Stimulated activated CD4-positive, alpha-beta T cell treated with anti-CD3 and anti-CD28 coated beads, Interleukin-4, amount 100 ng/mL, for 24 hours (primary cell): Measurements from ENCODE around the gene PPM1L.

Experiments used
- DNase-seq: peaks from one replicate; pipeline ENCODE4 v3.0.0-alpha.2; 2020

Gene PPM1L

DNA sequence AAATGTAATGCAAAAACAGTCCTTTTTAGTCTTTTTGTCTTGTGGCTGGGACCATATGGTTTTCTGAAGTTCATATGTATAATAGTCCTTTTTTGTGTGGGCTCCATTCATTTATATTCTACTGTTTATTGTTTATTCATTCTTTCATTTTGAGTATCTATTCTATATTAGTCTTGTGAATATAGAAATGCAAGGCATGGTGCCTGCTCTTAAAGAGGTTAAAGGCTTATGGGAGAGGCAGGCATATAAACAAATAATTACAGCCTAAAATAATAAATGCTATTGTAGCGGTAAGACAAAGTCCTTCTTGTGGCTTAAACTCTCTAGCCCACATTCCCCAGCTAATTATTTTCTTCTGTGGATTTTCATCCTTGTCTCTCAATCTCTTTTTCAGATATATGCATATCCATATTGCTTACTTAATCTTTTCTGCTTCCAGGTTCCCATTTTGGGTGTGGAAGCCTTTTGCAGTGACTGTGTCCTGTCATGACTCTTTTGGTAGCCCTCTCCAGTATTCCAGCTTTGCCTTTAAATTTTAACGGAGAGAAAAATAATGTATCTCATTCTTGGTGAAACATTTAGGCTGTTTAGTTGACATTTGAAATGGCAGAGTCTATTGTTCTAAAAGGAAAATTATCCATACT lies 101.6 kb downstream of the PPM1L start:
- DNase-seq = no peak

DNA sequence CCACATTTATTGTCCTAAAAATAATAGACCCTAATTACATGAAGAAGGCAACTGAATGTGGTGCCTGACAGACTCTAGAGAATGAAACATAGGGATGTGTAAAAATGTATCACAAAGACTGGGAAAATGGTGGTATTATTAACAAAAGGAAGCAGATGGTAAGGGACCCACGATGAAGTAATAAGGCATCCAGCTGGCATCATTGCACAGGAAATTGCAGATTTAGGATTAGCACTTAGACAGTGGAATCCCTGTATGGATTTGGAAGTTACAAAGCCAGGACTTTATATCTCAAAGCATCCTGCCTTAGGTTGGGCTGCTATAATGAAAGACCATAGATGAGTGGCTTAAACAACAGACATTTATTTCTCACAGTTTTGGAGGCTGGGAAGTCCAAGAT lies 104.3 kb downstream of the PPM1L start:
- DNase-seq = no peak

DNA sequence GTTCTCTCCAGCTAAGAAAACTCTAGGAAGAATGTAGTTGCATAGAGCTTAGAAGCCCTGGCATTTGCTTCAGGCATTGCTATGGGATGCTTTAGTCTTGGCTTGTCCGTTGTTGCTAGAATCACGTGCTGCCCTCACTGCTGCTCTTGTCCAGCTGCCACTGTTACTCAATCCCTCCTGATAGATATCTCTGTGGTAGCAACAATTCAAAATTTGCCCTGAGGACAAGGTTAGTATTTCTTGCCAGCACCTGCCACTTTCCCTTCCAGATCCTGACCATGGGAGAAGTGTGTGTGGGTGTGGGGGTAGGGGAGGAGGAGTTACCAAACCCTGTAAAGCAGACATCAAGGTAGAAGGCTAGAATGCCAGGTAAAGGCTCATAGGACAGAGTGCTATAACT lies 113.8 kb downstream of the PPM1L start:
- no peak for DNase-seq

DNA sequence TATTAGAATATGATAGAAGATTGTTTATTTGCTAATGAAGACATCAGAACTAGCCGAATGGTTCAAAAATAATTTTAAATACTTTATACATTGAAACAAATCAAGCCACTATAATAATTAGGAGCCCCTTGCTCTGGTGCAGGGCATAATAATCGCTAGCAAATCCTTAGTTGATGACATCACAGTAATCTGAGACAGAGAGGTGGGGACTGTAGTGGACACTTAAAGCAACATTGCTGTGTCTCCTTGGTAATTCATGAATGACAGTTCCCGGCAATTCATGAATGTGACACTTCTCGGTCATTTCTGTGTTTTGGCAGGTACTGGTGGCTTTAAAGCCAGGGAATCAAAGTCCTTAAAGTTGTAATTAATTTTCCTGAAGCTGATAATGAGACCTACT lies 114.3 kb downstream of the PPM1L start:
- DNase-seq = no peak

DNA sequence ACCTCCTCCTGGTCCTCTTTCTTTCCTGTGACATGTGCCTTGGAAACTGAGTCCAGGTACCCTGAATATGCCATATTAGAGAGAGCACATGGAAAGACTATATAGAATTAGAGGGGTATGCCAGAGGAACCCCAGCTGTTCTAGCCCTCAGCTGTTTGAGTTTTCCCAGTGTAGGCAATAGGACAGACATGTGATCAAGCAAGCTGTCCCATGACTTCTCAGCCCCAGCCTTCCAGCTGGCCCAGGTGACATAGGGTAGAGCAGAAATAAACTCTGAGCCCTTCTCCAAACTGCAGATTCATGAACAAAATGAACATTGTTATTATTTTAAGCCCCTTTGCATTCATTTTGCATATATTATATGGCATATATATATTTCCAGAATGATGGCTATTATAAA lies 118.7 kb downstream of the PPM1L start:
- no peak for DNase-seq

DNA sequence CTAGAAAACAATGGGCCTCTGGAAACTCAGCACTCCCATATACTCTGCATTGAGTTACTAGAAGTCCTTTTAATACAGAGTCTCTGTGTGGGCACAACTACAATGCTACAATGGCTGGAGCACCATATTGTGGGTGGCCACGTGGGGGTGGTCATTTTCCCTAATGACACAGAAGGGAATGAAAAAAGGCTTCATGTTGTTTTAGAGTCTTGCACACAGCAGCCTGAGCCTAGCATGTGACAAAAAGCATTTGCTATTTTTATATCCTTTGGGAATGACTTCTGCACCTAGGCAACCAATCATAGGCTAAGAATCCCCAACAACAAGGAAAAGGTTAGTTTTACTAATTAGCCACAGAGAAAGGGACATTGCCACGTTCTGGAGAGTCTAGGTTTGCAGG lies 120.6 kb downstream of the PPM1L start:
- no peak for DNase-seq

DNA sequence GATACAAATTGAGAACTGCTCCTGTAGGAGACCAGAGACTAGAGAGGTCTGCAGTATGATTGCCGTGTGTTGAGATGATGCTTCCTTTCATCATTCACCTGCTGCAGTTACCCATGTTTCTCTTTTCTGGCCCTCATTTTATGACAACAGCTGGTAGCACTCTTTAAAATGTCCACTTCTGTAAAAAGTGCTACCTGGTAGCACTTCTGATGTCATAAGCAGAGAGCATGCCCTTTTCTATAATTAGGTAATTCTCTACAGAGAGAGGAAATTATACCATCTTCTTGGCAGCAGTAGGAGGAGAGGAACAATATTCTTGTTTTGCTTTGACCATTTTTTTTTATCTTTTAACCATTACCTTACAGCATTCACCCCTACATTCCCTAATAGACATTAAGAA lies 123.8 kb downstream of the PPM1L start:
- no peak for DNase-seq

DNA sequence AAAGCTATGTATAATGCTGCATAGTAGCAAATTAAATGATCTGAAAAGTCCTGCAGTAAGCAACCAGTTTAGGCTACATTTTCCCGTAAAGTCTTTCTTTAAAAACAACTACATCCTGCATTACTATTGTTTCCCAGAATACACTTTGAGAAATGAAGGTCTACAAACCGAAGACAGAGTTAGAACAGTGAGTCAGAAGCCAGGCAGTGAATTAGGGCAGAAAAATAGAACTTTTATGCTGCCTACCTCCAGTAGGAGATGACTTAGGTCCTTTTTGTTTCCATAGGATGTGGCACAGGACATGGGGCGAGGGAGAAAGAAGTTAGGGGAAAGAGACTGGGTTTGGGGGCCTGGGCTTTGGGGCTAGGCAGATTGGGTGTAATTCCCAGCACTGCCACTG lies 127.3 kb downstream of the PPM1L start:
- DNase-seq = no peak

DNA sequence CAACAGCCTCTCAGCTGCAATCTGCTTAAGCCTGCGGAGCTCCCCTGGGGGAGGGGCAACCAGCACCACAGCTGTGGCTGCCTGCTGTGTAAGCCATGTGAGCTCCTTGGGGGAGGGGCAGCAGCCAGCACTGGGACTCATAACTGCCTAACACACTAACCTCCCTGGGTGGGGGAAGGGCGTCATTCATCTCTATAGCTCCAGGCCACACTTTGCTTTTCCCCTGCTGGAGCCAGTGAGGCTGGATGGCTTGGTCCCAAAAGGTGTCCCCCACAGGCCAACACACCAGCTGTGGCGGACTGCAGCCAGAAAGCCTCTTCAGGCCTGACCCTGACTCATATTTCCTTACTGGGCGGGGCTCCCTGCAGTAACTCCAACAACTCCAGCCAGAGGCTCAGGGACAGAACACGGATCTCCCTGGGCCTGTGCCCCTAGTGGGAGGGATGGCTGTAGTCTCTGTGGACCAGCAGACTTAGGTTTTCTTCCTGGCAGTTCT lies 129.8 kb downstream of the PPM1L start:
- no peak for DNase-seq

DNA sequence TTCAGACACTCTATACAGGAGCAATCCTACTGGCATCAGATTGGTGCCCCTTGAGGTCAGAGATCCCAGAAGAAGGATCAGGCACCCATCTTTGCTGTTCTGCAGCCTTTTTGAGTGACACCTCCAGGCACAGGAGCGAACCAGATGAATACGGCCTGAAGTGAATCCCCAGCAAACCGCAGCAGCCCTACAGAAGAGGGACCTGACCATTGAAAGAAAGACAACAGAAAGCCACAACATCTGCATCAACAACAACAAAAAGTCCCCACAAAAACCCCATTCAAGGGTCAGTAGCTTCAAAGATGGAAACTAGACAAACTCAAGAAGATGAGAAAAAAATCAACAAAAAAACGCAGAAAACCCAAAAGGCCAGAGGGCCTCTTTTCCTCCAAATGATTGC lies 130.4 kb downstream of the PPM1L start:
- no peak for DNase-seq

DNA sequence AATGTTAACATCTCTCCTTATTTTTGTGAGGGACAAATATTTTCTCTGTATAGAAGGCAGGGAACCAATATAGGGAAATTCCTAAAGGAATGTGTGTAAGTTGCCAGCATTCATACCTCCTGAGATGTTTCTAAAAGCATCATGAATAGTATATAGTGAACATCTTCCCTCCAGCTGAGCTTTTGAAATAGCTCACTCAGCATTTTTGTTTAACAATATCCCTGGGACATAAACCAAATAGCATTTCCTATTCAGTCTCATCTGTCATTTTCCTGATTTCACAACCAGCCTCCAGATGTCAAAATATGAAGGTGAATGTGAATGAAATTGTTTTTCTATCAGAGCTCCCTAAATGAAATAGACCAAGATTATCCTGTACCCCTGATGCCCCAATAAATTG lies 137.2 kb downstream of the PPM1L start:
- no peak for DNase-seq

DNA sequence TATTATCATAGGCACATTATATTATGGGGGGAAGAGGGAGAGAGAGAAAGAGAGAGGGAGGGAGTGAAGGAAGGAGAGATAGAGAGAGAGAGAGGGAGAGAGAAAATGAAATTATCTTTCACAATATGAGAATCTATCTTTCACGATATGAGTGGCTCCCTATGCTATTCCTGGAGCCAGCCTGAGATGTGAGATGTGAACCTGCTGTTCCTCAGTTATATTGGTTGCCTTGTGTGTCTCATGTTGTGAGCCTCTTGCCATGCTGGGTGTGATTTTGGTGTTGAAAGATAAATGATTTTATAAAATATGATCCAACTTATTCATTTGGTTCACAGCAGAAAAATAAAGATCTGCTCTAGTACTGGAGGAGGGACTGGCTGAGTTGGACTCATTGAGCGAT lies 148.7 kb downstream of the PPM1L start:
- DNase-seq = no peak

DNA sequence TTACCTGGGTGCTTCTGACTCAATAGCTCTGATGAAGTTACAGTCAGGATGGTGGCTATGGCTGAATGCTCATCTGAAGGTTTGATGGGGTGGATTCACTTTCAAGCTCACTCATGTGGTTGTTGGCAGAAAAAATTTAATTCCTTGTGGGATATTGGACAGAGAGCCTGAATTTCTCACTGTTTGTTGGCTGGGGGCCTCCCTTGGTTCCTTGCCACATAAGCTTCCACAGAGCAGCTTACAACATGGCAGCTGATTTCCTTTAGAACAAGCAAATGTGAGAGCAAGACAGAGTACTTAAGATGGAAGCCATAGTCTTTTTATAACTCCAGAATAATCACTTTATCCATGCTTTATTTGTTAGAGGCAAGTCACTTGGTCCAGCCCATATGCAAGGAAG lies 150.6 kb downstream of the PPM1L start:
- no peak for DNase-seq

DNA sequence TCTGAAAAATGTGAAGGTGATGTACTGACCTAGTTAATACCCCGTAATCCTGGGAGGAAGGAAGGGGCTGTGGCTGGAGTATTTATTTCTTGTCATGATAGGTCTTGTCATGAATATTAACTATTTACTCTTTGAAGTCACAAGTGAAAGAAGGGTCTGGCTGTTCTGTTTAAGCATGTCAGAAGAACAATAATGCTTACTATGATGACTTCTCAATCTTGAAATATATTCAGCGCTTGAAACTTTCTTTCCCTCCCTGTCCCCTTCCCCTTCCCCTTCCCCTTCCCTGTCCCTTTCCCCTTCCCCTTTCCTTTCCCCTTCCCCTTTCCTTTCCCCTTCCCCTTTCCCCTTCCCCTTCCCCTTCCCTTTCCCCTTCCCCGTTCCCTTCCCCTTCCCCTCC lies 153.9 kb downstream of the PPM1L start:
- DNase-seq = no peak

DNA sequence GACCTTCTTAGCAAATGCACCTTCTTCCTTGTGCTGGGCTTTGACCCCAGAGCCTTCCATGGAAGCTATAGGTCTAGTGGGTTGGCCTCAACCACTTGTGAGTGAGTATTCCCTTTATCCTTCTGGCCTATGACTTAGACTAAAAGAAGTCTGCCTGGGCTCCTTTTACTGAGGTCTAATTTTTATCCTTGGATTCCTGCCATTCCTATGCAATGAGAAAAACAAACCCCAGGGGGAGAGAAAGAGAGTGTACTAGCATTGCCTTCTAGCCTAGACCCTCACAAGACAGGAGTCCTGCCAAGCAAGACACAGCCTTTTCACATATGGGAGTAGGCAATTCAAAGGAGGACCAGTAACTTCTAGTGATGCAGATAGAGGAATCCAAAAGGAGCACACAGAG lies 155.4 kb downstream of the PPM1L start:
- DNase-seq = no peak

DNA sequence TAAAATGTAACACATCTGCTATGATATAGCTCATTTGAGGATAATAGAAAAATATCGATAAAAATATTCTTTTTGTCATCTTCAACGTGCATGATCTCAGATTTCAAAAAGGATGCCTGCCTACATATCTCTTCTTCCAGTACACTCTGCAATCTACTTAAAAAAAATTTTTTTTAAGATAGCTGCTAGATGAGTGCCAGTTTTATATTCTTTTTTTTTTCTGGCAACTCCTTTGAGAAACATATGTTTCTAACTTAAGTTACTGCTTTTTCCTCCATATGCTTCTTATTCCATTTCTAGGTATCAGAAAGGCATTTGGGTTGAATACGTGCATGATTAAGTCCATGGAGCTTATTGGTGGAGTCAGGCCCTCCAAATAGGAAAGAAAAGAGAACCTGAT lies 160.4 kb downstream of the PPM1L start:
- DNase-seq = no peak

DNA sequence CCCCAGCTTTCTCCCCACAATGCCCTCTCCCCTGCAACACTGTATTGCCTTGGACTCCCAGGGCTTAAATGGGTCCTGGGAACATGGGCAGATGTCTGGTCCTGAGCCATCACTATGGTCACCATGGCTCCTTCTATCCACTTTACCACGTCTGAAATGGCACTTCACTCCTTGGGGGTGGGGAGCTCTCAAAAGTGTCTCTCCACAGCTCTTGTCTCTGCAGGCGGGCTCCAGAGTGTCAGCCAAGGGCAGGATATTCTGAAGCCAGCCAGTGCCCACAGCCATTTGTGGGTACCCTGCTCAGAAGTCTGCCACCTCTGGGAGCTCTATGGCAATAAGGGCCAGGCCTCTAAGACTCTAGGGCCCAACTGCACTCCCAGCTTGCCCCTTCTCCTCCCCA lies 163.9 kb downstream of the PPM1L start:
- DNase-seq = no peak

DNA sequence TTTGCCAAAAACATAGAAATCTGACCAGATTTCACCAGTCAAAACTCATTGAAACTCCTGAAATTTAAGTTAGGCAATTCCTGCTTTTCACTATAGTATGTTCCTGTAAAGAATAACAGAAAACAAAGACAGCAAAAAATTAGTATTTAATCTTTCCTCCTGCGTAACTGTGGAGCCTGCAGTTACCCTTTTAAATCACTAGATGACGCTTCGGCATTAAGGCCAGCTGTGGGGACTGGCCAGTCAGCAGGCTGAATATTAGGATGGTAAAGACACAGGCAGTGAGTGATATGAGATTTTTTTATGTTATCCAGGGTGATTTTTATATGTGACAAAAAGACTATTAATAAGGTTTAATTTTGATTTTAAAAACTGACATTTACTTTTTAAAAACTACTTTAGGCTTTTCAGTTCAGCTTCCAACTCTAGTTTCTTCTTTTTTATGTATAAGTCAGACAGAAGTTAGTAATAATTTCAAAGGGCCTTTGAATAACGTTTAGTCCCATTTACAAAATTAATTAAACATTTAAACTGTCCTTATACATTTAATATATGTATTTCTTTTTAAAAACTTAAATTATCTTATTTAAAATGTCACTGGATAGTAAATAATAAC lies 165.1 kb downstream of the PPM1L start:
- DNase-seq = no peak

DNA sequence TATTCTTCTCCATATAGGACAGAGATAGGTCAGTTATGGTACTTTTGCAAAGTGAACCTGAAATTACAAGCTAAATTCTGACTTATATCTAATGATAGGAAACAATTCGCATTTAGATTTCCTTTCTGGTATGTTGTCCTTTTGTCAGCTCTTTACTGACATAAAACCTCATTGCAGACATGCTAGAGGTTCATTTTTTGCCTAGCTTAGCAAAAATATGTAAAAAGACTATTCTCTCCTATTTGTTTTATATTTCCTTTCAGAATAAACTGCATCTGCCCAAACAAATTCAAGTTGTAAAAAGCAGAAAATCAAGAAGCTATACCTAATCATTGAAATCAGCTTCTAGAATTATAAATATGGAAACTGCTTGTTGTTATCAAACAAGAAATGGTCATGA lies 168.7 kb downstream of the PPM1L start:
- no peak for DNase-seq

DNA sequence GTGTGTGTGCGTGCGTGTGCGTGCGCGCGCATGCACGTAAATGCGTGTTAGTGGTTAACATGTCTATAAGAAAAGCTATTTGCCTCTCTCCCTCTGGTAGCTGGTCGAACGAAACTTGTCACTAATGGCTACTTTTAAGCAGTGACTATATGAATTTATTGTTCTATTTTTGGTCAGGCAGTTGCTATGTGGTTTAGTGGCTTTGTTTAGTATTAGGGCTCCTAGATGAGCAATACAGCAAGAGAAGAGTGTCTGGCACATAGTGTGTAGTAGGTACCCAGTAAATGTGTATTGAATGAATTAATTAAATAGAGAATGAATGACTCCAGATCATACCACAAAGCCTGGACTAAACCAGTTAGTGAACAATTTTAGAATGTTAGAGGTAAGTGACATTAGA lies 171.6 kb downstream of the PPM1L start:
- no peak for DNase-seq

DNA sequence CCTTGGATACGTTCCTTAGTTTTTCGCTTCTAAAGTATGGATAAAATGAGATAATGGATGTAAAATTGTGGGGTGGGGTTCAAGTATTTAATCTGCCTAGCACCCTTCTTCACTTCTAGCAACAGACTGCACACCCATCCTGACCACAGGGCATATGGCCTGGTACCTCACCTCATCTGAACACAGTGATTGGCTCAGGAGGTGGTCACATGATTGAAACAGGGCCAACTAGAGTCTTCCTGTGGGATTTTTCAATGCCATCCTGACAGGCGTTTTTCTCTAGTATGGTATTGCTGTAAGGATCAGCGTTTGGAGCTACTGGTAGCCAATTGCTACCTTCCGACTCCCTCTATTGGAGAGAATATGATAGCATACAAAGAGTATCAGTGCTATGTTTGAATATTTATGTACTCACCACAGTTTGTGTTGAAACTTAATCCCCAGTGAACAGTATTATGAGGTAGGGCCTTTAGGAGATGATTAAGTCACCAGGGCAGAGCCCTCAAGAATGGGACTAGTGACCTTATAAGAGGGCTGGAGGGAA lies 172.2 kb downstream of the PPM1L start:
- no peak for DNase-seq

DNA sequence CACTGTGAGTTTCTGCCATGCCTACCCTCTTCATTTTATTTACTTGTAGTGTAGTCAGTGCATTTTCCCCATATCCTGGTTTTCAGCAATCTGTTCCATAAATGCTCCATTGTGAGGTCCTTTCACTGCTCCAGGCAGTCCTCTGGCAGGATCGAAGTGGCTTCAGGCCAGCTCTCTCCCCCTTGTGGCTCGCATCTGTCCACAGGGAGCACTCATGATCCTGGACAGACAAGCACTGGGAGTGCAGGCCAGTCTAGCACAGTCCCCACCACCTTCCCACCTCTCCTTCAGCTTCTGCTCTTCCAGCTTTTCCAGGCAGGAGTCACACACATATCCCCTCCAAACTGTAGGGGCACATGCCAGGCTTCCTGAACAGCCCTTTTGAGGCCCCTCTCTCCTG lies 173.6 kb downstream of the PPM1L start:
- DNase-seq = no peak

DNA sequence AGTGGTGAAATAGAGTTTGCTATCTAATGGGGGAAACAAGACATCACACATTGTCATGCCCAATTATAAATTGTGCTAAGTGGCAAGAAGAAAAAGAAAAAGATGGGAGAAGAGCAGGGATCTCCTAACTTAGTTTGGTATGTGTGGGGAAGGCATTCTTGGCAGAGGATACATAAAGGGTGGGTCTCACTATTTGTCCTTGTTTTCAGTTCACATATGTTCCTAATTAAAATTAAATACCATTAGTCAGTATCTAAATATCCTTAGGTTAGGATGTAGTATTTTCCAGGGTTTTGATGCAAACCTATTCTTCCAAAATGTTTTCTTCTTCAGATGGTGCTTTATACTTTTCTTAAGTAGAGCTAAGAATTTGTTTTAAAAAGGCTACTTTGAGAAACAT lies 175.4 kb downstream of the PPM1L start:
- no peak for DNase-seq

DNA sequence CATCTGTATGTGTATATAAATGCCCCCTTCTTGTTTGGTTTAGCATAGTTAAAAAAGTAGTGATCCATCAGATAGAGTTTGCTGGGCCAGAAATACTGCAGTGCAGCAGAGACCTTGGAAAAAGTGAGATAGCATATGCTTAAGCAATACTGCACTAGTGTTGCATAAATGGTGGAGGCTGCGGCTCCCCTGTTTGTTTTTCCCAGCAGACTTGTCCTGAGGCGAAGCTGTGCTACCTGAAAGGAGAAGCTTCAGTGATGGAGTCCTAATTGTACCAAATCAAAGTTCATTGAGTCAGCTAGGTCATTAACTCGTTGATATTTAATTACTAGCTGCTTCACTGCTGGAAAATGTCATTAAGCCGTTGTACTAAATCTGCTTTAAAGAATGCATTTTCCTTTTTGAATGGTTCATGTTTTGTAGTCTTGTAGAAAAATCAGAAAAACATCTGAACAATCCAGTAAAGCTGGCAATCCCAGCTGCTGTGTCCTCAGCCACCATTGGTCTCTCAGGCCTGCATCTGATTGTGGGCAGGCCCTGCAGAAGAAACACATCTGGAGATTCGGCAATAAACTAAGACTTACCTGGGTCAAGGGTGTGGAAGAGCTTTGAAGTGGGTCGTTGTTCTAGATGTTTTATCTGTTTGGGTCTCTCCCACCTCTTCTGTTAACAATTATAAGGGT lies 179.5 kb downstream of the PPM1L start:
- DNase-seq = no peak
